ENCODE data around the gene KCNG4.

Gene KCNG4

GRCh38 chr16:84284154-84284722 is 44.4 kb upstream of the KCNG4 start:
- H3K9ac ChIP-seq (ENCODE audit: low read depth, low read length, poor library complexity, severe bottlenecking), result no peak overlapping the region
- H3K4me3 ChIP-seq (ENCODE audit: low read length, poor library complexity, severe bottlenecking), result no peak overlapping the region
- H2AFZ ChIP-seq (ENCODE audit: low read length), result no peak overlapping the region

GRCh38 chr16:84283314-84284153 is 43.7 kb upstream of the KCNG4 start:
- Histone ChIP-seq H3K4me2 (ENCODE audit: low read depth, low read length, poor library complexity, severe bottlenecking) (no peak overlapping the region), H3K79me2 (ENCODE audit: insufficient read depth, low read length) (no peaks in the 10 kb centered on the region), H3K27me3 (ENCODE audit: insufficient read depth, low read length, poor library complexity, severe bottlenecking) (no peaks in the 10 kb centered on the region), H4K20me1 (ENCODE audit: insufficient read depth, low read length, poor library complexity, severe bottlenecking) (no peaks in the 10 kb centered on the region), H3K9me3 (ENCODE audit: insufficient read depth, low read depth, low read length) (no peaks in the 10 kb centered on the region), H3K9ac (ENCODE audit: low read depth, low read length, poor library complexity, severe bottlenecking) (no peak overlapping the region), H3K4me1 (ENCODE audit: insufficient read depth, low read length, poor library complexity, severe bottlenecking) (no peaks in the 10 kb centered on the region), H3K36me3 (ENCODE audit: insufficient read depth, low read length) (no peaks in the 10 kb centered on the region), H3K4me3 (ENCODE audit: low read length, poor library complexity, severe bottlenecking) (no peak overlapping the region), H3K9me2 (replicated peaks; ENCODE audit: low read depth, low read length) (no peaks in the 10 kb centered on the region), H2AFZ (ENCODE audit: low read length) (no peak overlapping the region), H3F3A (ENCODE audit: low read depth) (no peaks in the 10 kb centered on the region)
- no peak for TF ChIP-seq EZH2phosphoT487 (IDR thresholded peaks at IDR 0.05; ENCODE audit: borderline replicate concordance)
- TF ChIP-seq, protein P1, sequence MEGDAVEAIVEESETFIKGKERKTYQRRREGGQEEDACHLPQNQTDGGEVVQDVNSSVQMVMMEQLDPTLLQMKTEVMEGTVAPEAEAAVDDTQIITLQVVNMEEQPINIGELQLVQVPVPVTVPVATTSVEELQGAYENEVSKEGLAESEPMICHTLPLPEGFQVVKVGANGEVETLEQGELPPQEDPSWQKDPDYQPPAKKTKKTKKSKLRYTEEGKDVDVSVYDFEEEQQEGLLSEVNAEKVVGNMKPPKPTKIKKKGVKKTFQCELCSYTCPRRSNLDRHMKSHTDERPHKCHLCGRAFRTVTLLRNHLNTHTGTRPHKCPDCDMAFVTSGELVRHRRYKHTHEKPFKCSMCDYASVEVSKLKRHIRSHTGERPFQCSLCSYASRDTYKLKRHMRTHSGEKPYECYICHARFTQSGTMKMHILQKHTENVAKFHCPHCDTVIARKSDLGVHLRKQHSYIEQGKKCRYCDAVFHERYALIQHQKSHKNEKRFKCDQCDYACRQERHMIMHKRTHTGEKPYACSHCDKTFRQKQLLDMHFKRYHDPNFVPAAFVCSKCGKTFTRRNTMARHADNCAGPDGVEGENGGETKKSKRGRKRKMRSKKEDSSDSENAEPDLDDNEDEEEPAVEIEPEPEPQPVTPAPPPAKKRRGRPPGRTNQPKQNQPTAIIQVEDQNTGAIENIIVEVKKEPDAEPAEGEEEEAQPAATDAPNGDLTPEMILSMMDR (conservative IDR thresholded peaks at IDR 0.05; ENCODE audit: low read length), result no peak

More at GRCh38 chr16:84284154-84284722, 44.4 kb upstream of the KCNG4 start:
- TF ChIP-seq, protein P1 (conservative IDR thresholded peaks at IDR 0.05; ENCODE audit: low read length), result no peak
- TF ChIP-seq EZH2phosphoT487 (IDR thresholded peaks at IDR 0.05; ENCODE audit: borderline replicate concordance), result no peak
- Histone ChIP-seq H3K79me2 (ENCODE audit: insufficient read depth, low read length) (no peaks in the 10 kb centered on the region), H3K9me2 (replicated peaks; ENCODE audit: low read depth, low read length) (no peaks in the 10 kb centered on the region), H4K20me1 (ENCODE audit: insufficient read depth, low read length, poor library complexity, severe bottlenecking) (no peaks in the 10 kb centered on the region), H3F3A (ENCODE audit: low read depth) (no peaks in the 10 kb centered on the region), H3K27me3 (ENCODE audit: insufficient read depth, low read length, poor library complexity, severe bottlenecking) (no peaks in the 10 kb centered on the region), H3K4me1 (ENCODE audit: insufficient read depth, low read length, poor library complexity, severe bottlenecking) (no peaks in the 10 kb centered on the region), H3K4me2 (ENCODE audit: low read depth, low read length, poor library complexity, severe bottlenecking) (no peak overlapping the region), H3K9me3 (ENCODE audit: insufficient read depth, low read depth, low read length) (no peaks in the 10 kb centered on the region), H3K36me3 (ENCODE audit: insufficient read depth, low read length) (no peaks in the 10 kb centered on the region)

GRCh38 chr16:84282533-84282932 is 42.7 kb upstream of the KCNG4 start:
- H3F3A ChIP-seq (ENCODE audit: low read depth), result no peaks in the 10 kb centered on the region
- TF ChIP-seq EZH2phosphoT487 (IDR thresholded peaks at IDR 0.05; ENCODE audit: borderline replicate concordance), result no peak
- no peak overlapping the region for H3K4me3 ChIP-seq (ENCODE audit: low read length, poor library complexity, severe bottlenecking)
- H4K20me1 ChIP-seq (ENCODE audit: insufficient read depth, low read length, poor library complexity, severe bottlenecking), result no peaks in the 10 kb centered on the region
- H3K9ac ChIP-seq (ENCODE audit: low read depth, low read length, poor library complexity, severe bottlenecking), result no peak overlapping the region
- no peaks in the 10 kb centered on the region for H3K4me1 ChIP-seq (ENCODE audit: insufficient read depth, low read length, poor library complexity, severe bottlenecking)
- H3K27me3 ChIP-seq (ENCODE audit: insufficient read depth, low read length, poor library complexity, severe bottlenecking), result no peaks in the 10 kb centered on the region
- no peaks in the 10 kb centered on the region for H3K9me2 ChIP-seq (replicated peaks; ENCODE audit: low read depth, low read length)
- no peaks in the 10 kb centered on the region for H3K36me3 ChIP-seq (ENCODE audit: insufficient read depth, low read length)
- H3K9me3 ChIP-seq (ENCODE audit: insufficient read depth, low read depth, low read length), result no peaks in the 10 kb centered on the region
- H3K79me2 ChIP-seq (ENCODE audit: insufficient read depth, low read length), result no peaks in the 10 kb centered on the region
- H2AFZ ChIP-seq (ENCODE audit: low read length), result no peak overlapping the region
- no peak overlapping the region for H3K4me2 ChIP-seq (ENCODE audit: low read depth, low read length, poor library complexity, severe bottlenecking)

All from Loucy (cell line).